A549 treated with AZD9567 at 1 μM for 4 hours (cell line): ENCODE data around the gene GRIN2A. TPM values are rescaled to one million over a fixed set of nuclear protein-coding genes. Genes with fewer than 3 reads are reported as not detected.

Experiments used
- total RNA-seq: library from RNA; stranded (reverse); fragments of 200-300 nt; extraction: Qiagen RNA extraction; gene quantifications from 5 replicates; pipeline ENCODE4 v1.2.3, GENCODE V29; 2022; ENCODE audit not compliant: insufficient read depth

Gene GRIN2A
- not detected in 5 replicates for total RNA-seq

GRCh38 chr16:10182222-10183053 lies at the start of gene GRIN2A:
TSS of gene GRIN2A (minus strand) at chr16:10182428. CDS start at chr16:10180411, 2,017 bp downstream.

Other genes starting within 250 kb of the GRIN2A start
- 8.4 to 12.3 TPM (median 11.3 TPM) in 5 replicates for gene ATF7IP2, start 203.6 kb upstream of the GRIN2A start, total RNA-seq